HepG2 (cell line): Measurements from ENCODE around the gene HPD. TPM values are rescaled to one million over a fixed set of nuclear protein-coding genes. Genes with fewer than 3 reads are reported as not detected.

ENCODE experiments used
- ATAC-seq: fragments of 200-7000 bp; cut with Tn5 transposase; 3 replicates; pipeline ENCODE4 v1.9.1; 2020; ENCODE audit warnings: mild to moderate bottlenecking, moderate library complexity
- BruUV-seq: library from RNA; stranded (reverse); fragments of 400-500 nt; replicated peaks from 2 replicates; lab custom pipeline; 2021; lab: Mats Ljungman, UMichigan
- CTCF ChIA-PET: fragments of 300-600 bp; formaldehyde crosslinking; extraction: SDS; loops from one replicate; lab custom pipeline; 2021; ENCODE audit warnings: low total read pairs, inconsistent platforms, low intra/inter-chr PET ratio; lab: Yijun Ruan, JAX
- POLR2A ChIA-PET: fragments of 350-600 bp; sonication (Branson Sonifier 250); formaldehyde crosslinking; loops from one replicate; lab custom pipeline; 2020; ENCODE audit warnings: antibody characterized with exemption, inconsistent platforms; lab: Yijun Ruan, JAX
- DNase-seq: peaks from one replicate; pipeline ENCODE4 v3.0.0-alpha.2; 2015; ENCODE audit warnings: low spot score
- FAIRE-seq: peaks from 3 replicates; lab custom pipeline; 2011; peaks lifted over from hg19 to GRCh38; lab: Jason Lieb, UNC
- H2AFZ ChIP-seq: one replicate; pipeline ENCODE4 v1.6.1; 2011; ENCODE audit warnings: low read length, inconsistent platforms
- H3K27ac ChIP-seq: fragments of 300-600 bp; 3 replicates; pipeline ENCODE4 v1.8.0; 2011; ENCODE audit warnings: mixed run types, mild to moderate bottlenecking, mixed read lengths, low read length, inconsistent platforms; ENCODE audit not compliant: insufficient read depth; ENCODE audit errors: extremely low read length
- H3K27me3 ChIP-seq, 2 experiments: fragments of 200-600 bp in 1 of 2; 2 replicates in 1 of 2; 3 replicates in 1 of 2; pipeline versions ENCODE4 v1.6.0 to v1.8.0; 2011; ENCODE audit warnings: low read length in 2 of 2, mild to moderate bottlenecking in 2 of 2, moderate library complexity in 2 of 2, inconsistent platforms in 1 of 2; ENCODE audit not compliant: insufficient read depth in 2 of 2, control insufficient read depth in 1 of 2
- H3K36me3 ChIP-seq, 2 experiments: fragments of 200-600 bp in 1 of 2; replicated peaks in 1 of 2; 2 replicates in 1 of 2; 3 replicates in 1 of 2; pipeline versions ENCODE4 v1.5.1 to v1.8.0; 2011; ENCODE audit warnings: low read length in 2 of 2, inconsistent platforms in 1 of 2; ENCODE audit not compliant: insufficient read depth in 2 of 2, control insufficient read depth in 1 of 2
- H3K4me1 ChIP-seq: 2 replicates; pipeline ENCODE4 v1.5.1; 2012; ENCODE audit warnings: low read length, inconsistent platforms; ENCODE audit not compliant: insufficient read depth
- H3K4me2 ChIP-seq: 2 replicates; pipeline ENCODE4 v1.6.0; 2011; ENCODE audit warnings: low read depth, low read length, inconsistent platforms
- H3K4me3 ChIP-seq, 3 experiments: fragments of 200-600 bp in 1 of 3; sonication (generic), shearing (Covaris generic) in 1 of 3; replicated peaks in 1 of 3; 2 replicates each; pipeline ENCODE4 v1.5.1; 2011 to 2016; ENCODE audit warnings: low read length in 3 of 3, inconsistent platforms in 2 of 3, low read depth in 2 of 3, mild to moderate bottlenecking in 2 of 3, control low read depth in 1 of 3, mixed read lengths in 1 of 3; ENCODE audit not compliant: insufficient read depth in 1 of 3
- H3K79me2 ChIP-seq: one replicate; pipeline ENCODE4 v1.6.1; 2011; ENCODE audit warnings: low read length, inconsistent platforms; ENCODE audit not compliant: insufficient read depth
- H3K9ac ChIP-seq: 2 replicates; pipeline ENCODE4 v1.6.0; 2011; ENCODE audit warnings: mild to moderate bottlenecking, low read depth, low read length, inconsistent platforms; ENCODE audit not compliant: insufficient read depth
- H3K9me3 ChIP-seq: 2 replicates; pipeline ENCODE4 v1.5.1; 2012; ENCODE audit warnings: mild to moderate bottlenecking, low read length
- H4K20me1 ChIP-seq: 2 replicates; pipeline ENCODE4 v1.6.0; 2011; ENCODE audit warnings: inconsistent platforms, mild to moderate bottlenecking, low read length, moderate library complexity; ENCODE audit not compliant: insufficient read depth
- AGO2 ChIP-seq: fragments of 200-400 bp; formaldehyde crosslinking; optimal IDR thresholded peaks from 2 replicates; pipeline ENCODE3; 2017; ENCODE audit warnings: mild to moderate bottlenecking, low read depth, low read length, moderate library complexity
- RBFOX2 ChIP-seq: fragments of 200-400 bp; formaldehyde crosslinking; IDR thresholded peaks from 2 replicates; pipeline ENCODE4 v1.6.1; 2017; ENCODE audit warnings: low read depth, mild to moderate bottlenecking, low read length
- WGBS: methylation state at CpG from one replicate; pipeline ENCODE4 v1.1.6; 2017; ENCODE audit warnings: low lambda C conversion rate; 5-methylcytosine and 5-hydroxymethylcytosine counted together
- in situ Hi-C: cut with HindIII; loops from 2 replicates; pipeline ENCODE4 v1.10.0; 2017; ENCODE audit warnings: low pct_unique_long_range_greater_than_20kb; ENCODE audit not compliant: extremely low pct_ligation_motif_present
- intact Hi-C: fragments of 100-400 bp; cut with micrococcal nuclease; formaldehyde crosslinking; loops from one replicate; pipeline ENCODE4 v1.10.0; 2022; ENCODE audit not compliant: unreplicated experiment
- polyA plus RNA-seq, 8 experiments: library from polyadenylated mRNA; depleted of rRNA in 3 of 8; stranded (reverse) in 7 of 8; unstranded in 1 of 8; fragments of >200 nt; fragmentation: Illumina TruSeq in 4 of 8; extraction: Trizol in 4 of 8; gene quantifications; 2 replicates each; pipeline versions ENCODE4 v1.2.1 to v1.2.3, GENCODE V29; 2011 to 2016; ENCODE audit warnings: low read depth in 4 of 8, missing spikeins in 1 of 8, mixed read lengths in 1 of 8; ENCODE audit not compliant: insufficient read depth in 1 of 8
- total RNA-seq, 5 experiments: library from RNA; depleted of rRNA; stranded (reverse); fragments of >200 nt; fragmentation: Illumina TruSeq; extraction: Trizol; gene quantifications; 2 replicates each; pipeline ENCODE4 v1.2.3, GENCODE V29; 2016; ENCODE audit warnings: low read depth in 1 of 5
- TF ChIP-seq, protein P1 (sequence below): sonication (generic); formaldehyde crosslinking; IDR thresholded peaks from 2 replicates; pipeline ENCODE4 v1.8.0; 2022; ENCODE audit warnings: mild to moderate bottlenecking, missing genetic modification reagents, moderate library complexity
- TF ChIP-seq, protein P2 (sequence below): sonication (generic); formaldehyde crosslinking; IDR thresholded peaks from 2 replicates; pipeline ENCODE4 v1.4.0; 2020; ENCODE audit warnings: mild to moderate bottlenecking, missing genetic modification reagents

Gene HPD
- total and polyA plus RNA-seq, 2 of the 13 experiments (the other 11 are each of a cell fraction or from before 2014, with no cell fraction given) = 120 to 195 TPM

DNA sequence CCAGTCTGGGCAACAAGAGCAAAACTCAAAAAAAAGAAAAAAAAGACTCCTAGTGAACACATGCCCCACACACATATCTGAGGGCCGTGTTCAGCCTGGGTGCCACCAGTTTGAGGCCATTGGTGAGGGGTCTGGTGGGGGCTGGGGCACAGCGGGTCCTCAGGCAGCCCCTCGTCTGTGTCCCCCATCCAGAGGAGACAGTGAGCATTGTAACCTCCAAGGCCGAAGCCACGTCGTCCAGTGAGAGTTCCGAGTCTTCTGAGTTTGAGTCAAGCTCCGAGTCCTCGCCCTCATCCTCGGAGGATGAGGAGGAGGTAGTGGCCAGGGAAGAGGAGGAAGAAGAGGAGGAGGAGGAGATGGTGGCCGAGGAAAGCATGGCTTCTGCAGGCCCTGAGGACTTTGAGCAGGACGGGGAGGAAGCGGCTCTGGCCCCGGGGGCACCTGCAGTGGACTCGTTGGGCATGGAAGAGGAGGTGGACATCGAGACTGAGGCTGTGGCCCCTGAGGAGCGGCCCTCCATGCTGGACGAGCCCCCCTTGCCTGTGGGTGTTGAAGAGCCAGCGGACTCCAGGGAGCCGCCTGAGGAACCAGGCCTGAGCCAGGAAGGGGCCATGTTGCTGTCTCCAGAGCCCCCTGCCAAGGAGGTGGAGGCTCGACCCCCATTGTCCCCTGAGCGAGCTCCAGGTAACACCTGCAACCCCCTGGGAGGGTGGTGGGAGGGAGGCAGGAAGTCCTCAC is 39.3 kb downstream of the HPD start:
- peaks cover 29 to 64% of the 10 kb centered on the region in 2 experiments for H3K36me3 ChIP-seq
- H3K79me2 ChIP-seq = no peaks in the 10 kb centered on the region
- H3K4me1 ChIP-seq = no peaks in the 10 kb centered on the region
- DNase-seq (no peak), FAIRE-seq (no peak), ATAC-seq (no peak)
- TF ChIP-seq AGO2 (peak; percentile 57), RBFOX2 (0 out of 2 replicates have a peak, but pooled peaks have one; percentile 18)
- TF ChIP-seq, protein P1, sequence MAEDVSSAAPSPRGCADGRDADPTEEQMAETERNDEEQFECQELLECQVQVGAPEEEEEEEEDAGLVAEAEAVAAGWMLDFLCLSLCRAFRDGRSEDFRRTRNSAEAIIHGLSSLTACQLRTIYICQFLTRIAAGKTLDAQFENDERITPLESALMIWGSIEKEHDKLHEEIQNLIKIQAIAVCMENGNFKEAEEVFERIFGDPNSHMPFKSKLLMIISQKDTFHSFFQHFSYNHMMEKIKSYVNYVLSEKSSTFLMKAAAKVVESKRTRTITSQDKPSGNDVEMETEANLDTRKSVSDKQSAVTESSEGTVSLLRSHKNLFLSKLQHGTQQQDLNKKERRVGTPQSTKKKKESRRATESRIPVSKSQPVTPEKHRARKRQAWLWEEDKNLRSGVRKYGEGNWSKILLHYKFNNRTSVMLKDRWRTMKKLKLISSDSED (CRISPR knock-in tag) = no peak
- H3K4me3 ChIP-seq = no peak overlapping the region
- no peak overlapping the region for H2AFZ ChIP-seq
- ChIA-PET POLR2A (no interaction called here), CTCF (no interaction called here)
- no peaks in the 10 kb centered on the region for H3K27me3 ChIP-seq
- in situ Hi-C loops (no loop called here), intact Hi-C loops (no loop called here)
- H4K20me1 ChIP-seq = no peaks in the 10 kb centered on the region
- H3K9me3 ChIP-seq = no peaks in the 10 kb centered on the region
- no TSS peak for BruUV-seq
- no peak overlapping the region for H3K27ac ChIP-seq
- no peak overlapping the region for H3K4me2 ChIP-seq
- 93% methylated on average over 20 of the region's 22 CpGs for WGBS
- no peak overlapping the region for H3K9ac ChIP-seq

DNA sequence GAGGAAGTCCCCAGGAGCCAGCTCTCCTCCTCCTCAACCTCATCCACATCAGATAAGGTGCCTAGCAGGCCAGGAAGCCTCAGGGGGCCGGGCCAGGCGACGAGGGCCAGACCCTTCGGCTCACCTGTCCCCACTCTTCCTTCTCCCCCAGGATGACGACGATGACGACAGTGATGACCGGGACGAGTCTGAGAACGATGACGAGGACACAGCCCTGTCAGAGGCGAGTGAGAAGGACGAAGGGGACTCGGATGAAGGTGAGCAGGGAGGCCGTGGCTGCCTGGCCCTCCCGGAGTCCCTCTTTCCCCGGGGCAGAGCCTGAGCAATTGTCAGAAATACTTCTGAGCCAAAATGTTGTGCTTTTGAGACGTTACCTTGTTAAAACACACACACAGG is 41.0 kb downstream of the HPD start:
- BruUV-seq = no TSS peak

More for the DNA sequence above, 41.0 kb downstream of the HPD start:
- in situ Hi-C loops (no loop called here), intact Hi-C loops (no loop called here)
- 98% methylated on average over 18 of the region's 18 CpGs for WGBS
- ChIA-PET CTCF (no interaction called here), POLR2A (no interaction called here)
- Histone ChIP-seq H3K9ac (no peak overlapping the region), H2AFZ (no peak overlapping the region), H3K4me2 (no peak overlapping the region), H3K4me3 (no peak overlapping the region), H3K9me3 (no peaks in the 10 kb centered on the region), H4K20me1 (no peaks in the 10 kb centered on the region), H3K4me1 (peaks cover 12% of the 10 kb centered on the region), H3K79me2 (peaks cover 13% of the 10 kb centered on the region), H3K27ac (no peak overlapping the region), H3K27me3 (no peaks in the 10 kb centered on the region), H3K36me3 (peaks cover 23 to 63% of the 10 kb centered on the region in 2 experiments; a peak in 4 of 5 replicates)
- TF ChIP-seq, protein P2, sequence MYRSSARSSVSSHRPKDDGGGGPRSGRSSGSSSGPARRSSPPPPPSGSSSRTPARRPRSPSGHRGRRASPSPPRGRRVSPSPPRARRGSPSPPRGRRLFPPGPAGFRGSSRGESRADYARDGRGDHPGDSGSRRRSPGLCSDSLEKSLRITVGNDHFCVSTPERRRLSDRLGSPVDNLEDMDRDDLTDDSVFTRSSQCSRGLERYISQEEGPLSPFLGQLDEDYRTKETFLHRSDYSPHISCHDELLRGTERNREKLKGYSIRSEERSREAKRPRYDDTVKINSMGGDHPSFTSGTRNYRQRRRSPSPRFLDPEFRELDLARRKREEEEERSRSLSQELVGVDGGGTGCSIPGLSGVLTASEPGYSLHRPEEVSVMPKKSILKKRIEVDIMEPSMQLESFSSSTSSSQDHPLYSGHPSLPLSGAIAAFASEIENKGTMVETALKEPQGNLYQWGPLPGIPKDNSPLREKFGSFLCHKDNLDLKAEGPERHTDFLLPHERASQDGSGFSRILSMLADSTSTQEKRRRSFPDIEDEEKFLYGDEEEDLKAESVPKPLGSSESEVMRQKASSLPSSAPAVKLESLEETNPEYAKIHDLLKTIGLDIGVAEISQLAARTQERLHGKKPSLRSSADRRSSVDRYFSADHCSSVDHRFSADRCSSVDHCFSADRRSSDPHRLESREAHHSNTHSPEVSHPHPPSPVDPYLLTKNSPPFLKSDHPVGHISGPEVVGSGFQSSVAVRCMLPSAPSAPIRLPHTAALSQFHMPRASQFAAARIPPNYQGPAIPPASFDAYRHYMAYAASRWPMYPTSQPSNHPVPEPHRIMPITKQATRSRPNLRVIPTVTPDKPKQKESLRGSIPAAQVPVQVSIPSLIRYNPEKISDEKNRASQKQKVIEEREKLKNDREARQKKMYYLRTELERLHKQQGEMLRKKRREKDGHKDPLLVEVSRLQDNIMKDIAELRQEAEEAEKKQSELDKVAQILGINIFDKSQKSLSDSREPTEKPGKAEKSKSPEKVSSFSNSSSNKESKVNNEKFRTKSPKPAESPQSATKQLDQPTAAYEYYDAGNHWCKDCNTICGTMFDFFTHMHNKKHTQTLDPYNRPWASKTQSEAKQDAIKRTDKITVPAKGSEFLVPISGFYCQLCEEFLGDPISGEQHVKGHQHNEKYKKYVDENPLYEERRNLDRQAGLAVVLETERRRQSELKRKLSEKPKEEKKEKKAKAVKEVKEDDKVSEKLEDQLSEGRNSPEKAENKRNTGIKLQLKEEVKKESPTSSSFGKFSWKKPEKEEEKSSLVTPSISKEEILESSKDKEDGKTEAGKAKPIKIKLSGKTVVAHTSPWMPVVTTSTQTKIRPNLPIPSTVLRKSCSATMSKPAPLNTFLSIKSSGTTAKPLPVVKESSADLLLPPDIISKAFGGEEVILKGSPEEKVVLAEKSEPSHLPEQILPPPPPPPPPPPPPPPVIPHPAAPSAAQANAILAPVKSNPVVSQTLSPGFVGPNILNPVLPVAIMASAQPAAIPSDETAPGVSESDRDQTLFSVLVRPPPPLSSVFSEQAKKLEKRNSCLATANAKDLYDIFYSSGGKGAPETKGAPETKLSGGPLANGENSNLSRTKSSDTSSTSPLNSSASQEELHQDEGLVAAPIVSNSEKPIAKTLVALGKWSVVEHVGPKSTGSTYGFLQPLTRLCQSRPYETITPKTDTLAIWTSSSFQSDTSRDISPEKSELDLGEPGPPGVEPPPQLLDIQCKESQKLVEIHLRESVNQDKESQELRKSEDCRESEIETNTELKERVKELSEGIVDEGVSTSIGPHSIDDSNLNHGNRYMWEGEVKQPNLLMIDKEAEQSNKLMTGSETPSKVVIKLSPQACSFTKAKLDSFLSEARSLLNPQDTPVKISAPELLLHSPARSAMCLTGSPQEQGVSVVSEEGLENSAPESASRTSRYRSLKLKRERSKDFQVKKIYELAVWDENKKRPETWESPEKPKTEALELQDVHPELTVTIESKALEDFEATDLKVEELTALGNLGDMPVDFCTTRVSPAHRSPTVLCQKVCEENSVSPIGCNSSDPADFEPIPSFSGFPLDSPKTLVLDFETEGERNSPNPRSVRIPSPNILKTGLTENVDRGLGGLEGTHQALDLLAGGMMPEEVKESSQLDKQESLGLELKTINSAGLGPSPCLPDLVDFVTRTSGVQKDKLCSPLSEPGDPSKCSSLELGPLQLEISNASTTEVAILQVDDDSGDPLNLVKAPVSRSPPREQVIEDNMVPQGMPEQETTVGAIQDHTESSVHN (CRISPR knock-in tag) = no peak
- TF ChIP-seq AGO2 = peak; percentile 12
- ATAC-seq (no peak), DNase-seq (no peak), FAIRE-seq (no peak)
